Activated naive CD8-positive, alpha-beta T cell treated with anti-CD3 and anti-CD28 coated beads for 36 hours (primary cell): ENCODE measurements around the gene BPNT1. TPM values are rescaled to one million over a fixed set of nuclear protein-coding genes. Genes with fewer than 3 reads are reported as not detected.
"Not testable (repeated sequence)": the region's sequence is repeated elsewhere in the genome, so short reads cannot be mapped to it uniquely, and the experiment has no call there.

ENCODE experiments used
- DNase-seq: peaks from one replicate; pipeline ENCODE4 v3.0.0; 2021
- H3K27ac Mint-ChIP-seq: one replicate; pipeline ENCODE4 v1.8.0; 2022; ENCODE audit warnings: mild to moderate bottlenecking, moderate library complexity, mixed read lengths
- H3K27me3 Mint-ChIP-seq: one replicate; pipeline ENCODE4 v1.8.0; 2022; ENCODE audit warnings: mild to moderate bottlenecking, mixed read lengths
- H3K36me3 Mint-ChIP-seq: one replicate; pipeline ENCODE4 v1.8.0; 2021; ENCODE audit warnings: mild to moderate bottlenecking, mixed read lengths
- H3K4me1 Mint-ChIP-seq: one replicate; pipeline ENCODE4 v1.8.0; 2021; ENCODE audit warnings: mixed read lengths
- H3K4me3 Mint-ChIP-seq: one replicate; pipeline ENCODE4 v1.8.0; 2022; ENCODE audit warnings: mild to moderate bottlenecking, moderate library complexity, mixed read lengths
- H3K9me3 Mint-ChIP-seq: one replicate; pipeline ENCODE4 v1.8.0; 2022; ENCODE audit warnings: mixed read lengths
- total RNA-seq, 2 experiments: library from RNA; stranded (reverse); gene quantifications; one replicate each; pipeline ENCODE4 v1.2.3, GENCODE V29; 2021

Gene BPNT1
- total RNA-seq, 2 experiments from 2014 or later, result 23.6 to 26.1 TPM

- Mint-ChIP-seq H3K9me3 (no peaks in the 10 kb centered on the region), H3K4me1 (peaks cover 29% of the 10 kb centered on the region)
- DNase-seq, result peak; percentile 92
Observed at GRCh38 chr1:220094016-220094911, 4.7 kb upstream of the BPNT1 start, which contains the start of gene IARS2. Gene IARS2, plus strand, starts transcription at chr1:220094132. Its CDS starts 85 bp downstream, at chr1:220094217.

GRCh38 chr1:220093361-220094015, 3.9 kb upstream of the BPNT1 start:
- peaks cover 3% of the 10 kb centered on the region for H3K27me3 Mint-ChIP-seq
- peaks cover 29% of the 10 kb centered on the region for H3K4me1 Mint-ChIP-seq
- H3K36me3 Mint-ChIP-seq, result peaks cover 11% of the 10 kb centered on the region
- H3K9me3 Mint-ChIP-seq, result no peaks in the 10 kb centered on the region
- peak overlapping the region; percentile 32 for H3K4me3 Mint-ChIP-seq
- H3K27ac Mint-ChIP-seq, result no peak overlapping the region
- DNase-seq, result no peak

More at GRCh38 chr1:220094016-220094911, 4.7 kb upstream of the BPNT1 start, which contains the start of gene IARS2:
- H3K36me3 Mint-ChIP-seq, result peaks cover 12% of the 10 kb centered on the region
- peak within 1 kb of the TSS; percentile 42 for H3K27ac Mint-ChIP-seq
- H3K27me3 Mint-ChIP-seq, result peaks cover 3% of the 10 kb centered on the region
- peak within 1 kb of the TSS; percentile 77 for H3K4me3 Mint-ChIP-seq

GRCh38 chr1:220092694-220093093, 3.1 kb upstream of the BPNT1 start:
- no peak for DNase-seq
- peaks cover 8% of the 10 kb centered on the region for H3K36me3 Mint-ChIP-seq
- H3K27ac Mint-ChIP-seq, result no peak overlapping the region
- H3K4me3 Mint-ChIP-seq, result no peak overlapping the region
- no peaks in the 10 kb centered on the region for H3K9me3 Mint-ChIP-seq
- H3K27me3 Mint-ChIP-seq, result peaks cover 3% of the 10 kb centered on the region
- peaks cover 25% of the 10 kb centered on the region for H3K4me1 Mint-ChIP-seq

GRCh38 chr1:220086261-220086686, 3.3 kb downstream of the BPNT1 start:
- DNase-seq, H3K27me3 Mint-ChIP-seq, H3K27ac Mint-ChIP-seq, H3K9me3 Mint-ChIP-seq, H3K4me3 Mint-ChIP-seq: not testable (repeated sequence)
- peaks cover 10% of the 10 kb centered on the region for H3K36me3 Mint-ChIP-seq
- H3K4me1 Mint-ChIP-seq, result peaks cover 13% of the 10 kb centered on the region

DNA sequence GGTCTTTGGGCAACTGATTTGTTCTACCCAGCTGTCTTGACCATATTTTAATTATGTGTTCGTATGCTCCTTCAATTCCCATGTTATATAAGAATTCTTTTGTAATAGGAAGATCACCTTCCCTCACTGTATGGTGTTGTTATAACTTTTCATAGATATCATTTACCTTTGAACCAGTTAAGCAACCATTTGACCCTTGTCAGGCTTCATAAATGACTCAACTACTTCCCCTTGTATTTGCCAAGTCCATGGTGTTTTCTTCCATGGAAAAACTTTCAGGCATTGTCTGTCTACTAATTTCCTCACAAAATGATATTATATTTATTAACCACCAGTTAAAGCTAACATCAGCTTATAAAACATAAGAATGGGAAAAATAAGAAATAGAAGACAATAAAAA, 5.1 kb downstream of the BPNT1 start:
- H3K27ac Mint-ChIP-seq, result no peak overlapping the region
- no peaks in the 10 kb centered on the region for H3K27me3 Mint-ChIP-seq
- H3K4me1 Mint-ChIP-seq, result peaks cover 8% of the 10 kb centered on the region
- H3K4me3 Mint-ChIP-seq, result no peak overlapping the region
- no peaks in the 10 kb centered on the region for H3K9me3 Mint-ChIP-seq
- peaks cover 13% of the 10 kb centered on the region for H3K36me3 Mint-ChIP-seq
- no peak for DNase-seq

DNA sequence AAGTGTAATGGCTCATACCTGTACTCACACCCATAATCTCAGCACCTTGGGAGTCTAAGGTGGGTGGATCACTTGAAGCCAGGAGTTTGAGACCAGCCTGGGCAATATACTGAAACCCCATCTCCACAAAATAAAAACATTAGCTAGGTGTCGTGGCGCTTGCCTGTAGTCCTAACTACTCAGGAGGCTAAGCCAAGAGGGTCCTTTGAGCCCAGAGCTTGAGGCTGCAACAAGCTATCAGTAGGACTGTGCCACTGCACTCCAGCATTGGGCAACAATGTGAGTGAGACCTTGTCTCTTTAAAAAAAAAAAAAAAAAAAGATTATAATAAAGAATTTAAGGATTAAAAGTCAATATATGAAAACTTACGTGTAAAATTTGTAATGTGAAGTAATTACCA, 11.7 kb downstream of the BPNT1 start:
- Mint-ChIP-seq H3K4me1 (no peaks in the 10 kb centered on the region), H3K9me3 (no peaks in the 10 kb centered on the region), H3K27me3 (no peaks in the 10 kb centered on the region), H3K27ac (no peak overlapping the region), H3K4me3 (no peak overlapping the region), H3K36me3 (peaks cover 8% of the 10 kb centered on the region)
- DNase-seq, result no peak

DNA sequence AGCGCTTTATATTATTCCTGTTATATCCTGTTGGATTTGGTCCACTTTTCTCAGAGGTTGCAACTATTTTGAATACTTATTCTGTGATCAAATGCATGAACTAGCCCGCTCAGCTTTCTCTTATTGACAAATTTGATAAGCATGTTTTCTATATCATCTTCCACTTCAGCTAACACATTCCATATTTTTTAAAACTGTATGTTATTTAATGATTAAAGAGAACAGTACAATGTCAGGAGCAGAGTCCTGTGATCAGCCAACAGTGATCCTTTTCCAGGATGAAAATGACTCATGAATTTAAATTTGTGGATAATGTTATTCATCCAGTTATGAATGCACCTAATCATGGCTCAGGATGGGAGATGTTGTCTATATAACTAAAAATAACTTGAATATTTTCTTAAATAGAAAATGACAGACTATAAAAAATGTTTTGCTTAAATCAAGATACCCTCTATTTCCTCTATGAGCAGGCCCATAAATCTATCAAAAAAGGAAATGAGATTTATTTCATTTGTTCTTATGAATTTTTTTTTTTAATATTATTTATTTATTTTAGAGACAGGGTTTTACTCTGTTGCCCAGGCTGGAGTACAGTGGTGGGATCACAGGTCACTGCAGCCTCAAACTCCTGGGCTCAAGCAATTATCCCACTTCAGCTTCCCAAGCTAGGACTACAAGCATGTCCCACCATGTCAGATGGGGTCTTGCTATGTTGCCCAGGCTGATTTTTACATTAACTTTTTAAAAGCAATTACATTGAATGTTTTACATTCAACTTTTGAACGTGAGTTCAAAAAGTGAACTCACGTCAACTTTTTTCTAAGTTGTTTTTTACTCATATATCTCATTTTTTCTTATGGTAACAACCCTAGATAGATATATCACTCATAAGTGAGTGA, 12.5 kb downstream of the BPNT1 start:
- H3K36me3 Mint-ChIP-seq, result peaks cover 15% of the 10 kb centered on the region
- no peaks in the 10 kb centered on the region for H3K4me1 Mint-ChIP-seq
- H3K27ac Mint-ChIP-seq, result no peak overlapping the region
- no peaks in the 10 kb centered on the region for H3K9me3 Mint-ChIP-seq
- no peak for DNase-seq
- no peaks in the 10 kb centered on the region for H3K27me3 Mint-ChIP-seq
- no peak overlapping the region for H3K4me3 Mint-ChIP-seq

GRCh38 chr1:220067269-220068204, 22.1 kb downstream of the BPNT1 start:
- Mint-ChIP-seq H3K4me1 (no peaks in the 10 kb centered on the region), H3K4me3 (no peak overlapping the region), H3K36me3 (peaks cover 26% of the 10 kb centered on the region)

DNA sequence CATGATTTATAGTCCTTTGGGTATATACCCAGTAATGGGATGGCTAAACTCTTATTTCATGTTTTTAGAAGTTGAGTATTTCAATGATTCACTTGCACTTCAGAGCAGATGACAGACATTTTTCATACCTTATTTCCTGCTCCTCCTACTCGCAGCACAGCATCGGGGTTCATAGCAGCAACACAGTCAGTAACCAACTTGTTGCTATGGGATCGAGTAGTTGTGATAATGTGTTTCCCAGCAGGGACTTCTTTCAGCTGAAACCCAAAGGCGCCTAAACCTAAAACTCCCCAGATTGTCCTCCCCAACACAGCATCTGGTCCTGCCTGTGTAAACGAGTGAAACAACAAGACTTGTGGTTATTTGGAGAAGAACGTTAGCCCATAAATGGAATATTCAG, 27.0 kb downstream of the BPNT1 start:
- peaks cover 28% of the 10 kb centered on the region for H3K36me3 Mint-ChIP-seq
- no peak for DNase-seq
- no peak overlapping the region for H3K4me3 Mint-ChIP-seq
- H3K4me1 Mint-ChIP-seq, result no peaks in the 10 kb centered on the region
- H3K9me3 Mint-ChIP-seq, result no peaks in the 10 kb centered on the region
- no peak overlapping the region for H3K27ac Mint-ChIP-seq
- H3K27me3 Mint-ChIP-seq, result no peaks in the 10 kb centered on the region

More at GRCh38 chr1:220067269-220068204, 22.1 kb downstream of the BPNT1 start:
- DNase-seq, result no peak
- Mint-ChIP-seq H3K9me3 (no peaks in the 10 kb centered on the region), H3K27me3 (no peaks in the 10 kb centered on the region), H3K27ac (no peak overlapping the region)

DNA sequence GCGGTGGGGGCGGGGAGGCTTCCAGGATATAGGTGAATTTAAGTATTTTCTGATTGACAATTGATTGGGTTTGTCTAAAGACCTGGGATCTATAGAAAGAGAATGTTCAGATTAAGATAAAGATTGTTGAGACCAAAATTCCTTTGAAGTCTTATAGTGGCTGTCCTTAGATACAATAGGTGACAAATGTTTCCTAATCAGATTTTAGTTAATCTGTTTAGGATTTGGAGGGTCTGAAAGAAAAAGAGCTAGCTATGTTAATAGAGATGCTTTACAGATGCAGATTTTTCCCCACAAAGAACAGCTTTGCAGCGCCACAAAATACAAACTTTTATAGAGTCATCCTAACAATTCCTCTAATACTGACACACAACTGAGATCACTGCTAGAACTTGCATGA, 28.7 kb downstream of the BPNT1 start:
- Mint-ChIP-seq H3K27ac (no peak overlapping the region), H3K9me3 (no peaks in the 10 kb centered on the region), H3K36me3 (peaks cover 31% of the 10 kb centered on the region), H3K4me1 (peaks cover 3% of the 10 kb centered on the region), H3K27me3 (no peaks in the 10 kb centered on the region), H3K4me3 (no peak overlapping the region)
- no peak for DNase-seq

DNA sequence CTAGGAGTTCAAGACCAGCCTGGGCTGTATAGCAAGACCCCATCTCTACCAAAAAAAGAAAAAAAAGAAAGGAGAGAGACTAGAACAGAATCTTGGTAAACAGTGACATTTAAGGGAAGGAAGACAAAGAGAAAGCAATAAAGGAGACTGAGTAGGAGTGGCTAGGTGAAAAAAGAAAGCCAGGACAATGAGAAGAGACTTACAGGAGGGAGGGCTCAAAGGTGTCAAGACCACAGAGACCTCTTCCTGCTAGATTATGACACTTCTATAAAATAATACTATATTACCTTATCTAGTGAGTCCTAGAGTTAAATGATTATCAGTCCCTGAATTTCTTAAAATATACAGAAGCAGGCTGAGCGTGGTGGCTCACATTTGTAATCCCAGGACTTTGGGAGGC, 33.2 kb downstream of the BPNT1 start:
- Mint-ChIP-seq H3K4me1 (peaks cover 3% of the 10 kb centered on the region), H3K27ac (peak overlapping the region; percentile 57), H3K9me3 (no peaks in the 10 kb centered on the region), H3K36me3 (peaks cover 4% of the 10 kb centered on the region), H3K4me3 (no peak overlapping the region), H3K27me3 (no peaks in the 10 kb centered on the region)
- DNase-seq, result no peak

- Mint-ChIP-seq H3K27ac (peak within 1 kb of the TSS; percentile 99), H3K27me3 (no peaks in the 10 kb centered on the region), H3K4me1 (peaks cover 29% of the 10 kb centered on the region), H3K36me3 (peaks cover 20% of the 10 kb centered on the region), H3K9me3 (no peaks in the 10 kb centered on the region), H3K4me3 (peak within 1 kb of the TSS; percentile 95)
- DNase-seq, result peak; percentile 95
Observed at GRCh38 chr1:220046052-220046930, 43.3 kb downstream of the BPNT1 start, which contains the start of gene EPRS1. Gene EPRS1, minus strand, starts transcription at chr1:220046505. Its CDS starts 117 bp downstream, at chr1:220046388.
